MCF 10A (cell line): ENCODE results near the gene CCIN. TPM values are rescaled to one million over a fixed set of nuclear protein-coding genes. Genes with fewer than 3 reads are reported as not detected.

Experiments
- BruUV-seq: library from RNA; stranded (reverse); fragments of 400-500 nt; replicated peaks from 2 replicates; lab custom pipeline; 2021; lab: Mats Ljungman, UMichigan
- CTCF ChIA-PET: fragments of 300-600 bp; sonication (Branson Sonifier 250); formaldehyde crosslinking; extraction: SDS; loops from one replicate; lab custom pipeline; 2021; ENCODE audit warnings: antibody characterized with exemption, inconsistent platforms; lab: Yijun Ruan, JAX
- POLR2A ChIA-PET: fragments of 300-600, 350-650 bp; sonication (Branson Sonifier 250); formaldehyde crosslinking; extraction: SDS; loops from one replicate; lab custom pipeline; 2020; ENCODE audit warnings: antibody characterized with exemption, inconsistent platforms; lab: Yijun Ruan, JAX
- DNase-seq: peaks from one replicate; pipeline ENCODE4 v3.0.0-alpha.2; 2018; ENCODE audit not compliant: unreplicated experiment
- H3K27ac Mint-ChIP-seq: one replicate; pipeline ENCODE4 v1.8.0; 2022; ENCODE audit warnings: mild to moderate bottlenecking, low read depth, mixed read lengths; ENCODE audit not compliant: unreplicated experiment
- H3K27me3 Mint-ChIP-seq: one replicate; pipeline ENCODE4 v1.8.0; 2022; ENCODE audit warnings: mixed read lengths; ENCODE audit not compliant: insufficient read depth, unreplicated experiment
- H3K36me3 Mint-ChIP-seq: one replicate; pipeline ENCODE4 v1.8.0; 2022; ENCODE audit warnings: mild to moderate bottlenecking, moderate library complexity, mixed read lengths; ENCODE audit not compliant: insufficient read depth, unreplicated experiment
- H3K4me1 Mint-ChIP-seq: one replicate; pipeline ENCODE4 v1.8.0; 2022; ENCODE audit warnings: mixed read lengths; ENCODE audit not compliant: insufficient read depth, unreplicated experiment
- H3K4me3 Mint-ChIP-seq: one replicate; pipeline ENCODE4 v1.8.0; 2022; ENCODE audit warnings: mild to moderate bottlenecking, moderate library complexity, mixed read lengths; ENCODE audit not compliant: unreplicated experiment
- H3K9me3 Mint-ChIP-seq: one replicate; pipeline ENCODE4 v1.8.0; 2022; ENCODE audit warnings: mixed read lengths; ENCODE audit not compliant: unreplicated experiment
- intact Hi-C: fragments of 100-400 bp; cut with micrococcal nuclease; formaldehyde crosslinking; loops from 2 replicates; pipeline ENCODE4 v1.14.1; 2022
- total RNA-seq: library from RNA; stranded (reverse); gene quantifications from 2 replicates; pipeline ENCODE4 v1.2.3, GENCODE V29; 2022
- TF ChIP-seq, protein P1 (sequence below): fragments of 200-600 bp; IDR thresholded peaks from one replicate; pipeline ENCODE4 v1.8.0; 2022; ENCODE audit warnings: antibody characterized with exemption, mild to moderate bottlenecking; ENCODE audit not compliant: unreplicated experiment

Gene CCIN
- total RNA-seq, 1 experiment from 2014 or later: not detected

GRCh38 chr9:36123515-36123914 is 45.7 kb upstream of the CCIN start:
- Mint-ChIP-seq H3K27ac (no peak overlapping the region), H3K4me3 (no peak overlapping the region), H3K36me3 (no peaks in the 10 kb centered on the region), H3K27me3 (no peaks in the 10 kb centered on the region), H3K9me3 (no peaks in the 10 kb centered on the region), H3K4me1 (no peaks in the 10 kb centered on the region)
- ChIA-PET POLR2A (no interaction called here), CTCF (no interaction called here)
- intact Hi-C loops: no loop called here
- no peak for DNase-seq
- BruUV-seq: no TSS peak
- TF ChIP-seq, protein P1, sequence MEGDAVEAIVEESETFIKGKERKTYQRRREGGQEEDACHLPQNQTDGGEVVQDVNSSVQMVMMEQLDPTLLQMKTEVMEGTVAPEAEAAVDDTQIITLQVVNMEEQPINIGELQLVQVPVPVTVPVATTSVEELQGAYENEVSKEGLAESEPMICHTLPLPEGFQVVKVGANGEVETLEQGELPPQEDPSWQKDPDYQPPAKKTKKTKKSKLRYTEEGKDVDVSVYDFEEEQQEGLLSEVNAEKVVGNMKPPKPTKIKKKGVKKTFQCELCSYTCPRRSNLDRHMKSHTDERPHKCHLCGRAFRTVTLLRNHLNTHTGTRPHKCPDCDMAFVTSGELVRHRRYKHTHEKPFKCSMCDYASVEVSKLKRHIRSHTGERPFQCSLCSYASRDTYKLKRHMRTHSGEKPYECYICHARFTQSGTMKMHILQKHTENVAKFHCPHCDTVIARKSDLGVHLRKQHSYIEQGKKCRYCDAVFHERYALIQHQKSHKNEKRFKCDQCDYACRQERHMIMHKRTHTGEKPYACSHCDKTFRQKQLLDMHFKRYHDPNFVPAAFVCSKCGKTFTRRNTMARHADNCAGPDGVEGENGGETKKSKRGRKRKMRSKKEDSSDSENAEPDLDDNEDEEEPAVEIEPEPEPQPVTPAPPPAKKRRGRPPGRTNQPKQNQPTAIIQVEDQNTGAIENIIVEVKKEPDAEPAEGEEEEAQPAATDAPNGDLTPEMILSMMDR: no peak

GRCh38 chr9:36125062-36125855 is 43.9 kb upstream of the CCIN start:
- TF ChIP-seq, protein P1: no peak
- Mint-ChIP-seq H3K27ac (no peak overlapping the region), H3K9me3 (no peaks in the 10 kb centered on the region), H3K4me1 (no peaks in the 10 kb centered on the region), H3K27me3 (no peaks in the 10 kb centered on the region), H3K4me3 (no peak overlapping the region), H3K36me3 (no peaks in the 10 kb centered on the region)
- no peak for DNase-seq
- CTCF ChIA-PET: interaction anchor here (0.8 kb wide), 1 partner anchor 24 kb away, joined by 3 read pairs; no protein-coding TSS in a partner anchor
- POLR2A ChIA-PET: no interaction called here
- intact Hi-C loops: no loop called here
- BruUV-seq: no TSS peak

DNA sequence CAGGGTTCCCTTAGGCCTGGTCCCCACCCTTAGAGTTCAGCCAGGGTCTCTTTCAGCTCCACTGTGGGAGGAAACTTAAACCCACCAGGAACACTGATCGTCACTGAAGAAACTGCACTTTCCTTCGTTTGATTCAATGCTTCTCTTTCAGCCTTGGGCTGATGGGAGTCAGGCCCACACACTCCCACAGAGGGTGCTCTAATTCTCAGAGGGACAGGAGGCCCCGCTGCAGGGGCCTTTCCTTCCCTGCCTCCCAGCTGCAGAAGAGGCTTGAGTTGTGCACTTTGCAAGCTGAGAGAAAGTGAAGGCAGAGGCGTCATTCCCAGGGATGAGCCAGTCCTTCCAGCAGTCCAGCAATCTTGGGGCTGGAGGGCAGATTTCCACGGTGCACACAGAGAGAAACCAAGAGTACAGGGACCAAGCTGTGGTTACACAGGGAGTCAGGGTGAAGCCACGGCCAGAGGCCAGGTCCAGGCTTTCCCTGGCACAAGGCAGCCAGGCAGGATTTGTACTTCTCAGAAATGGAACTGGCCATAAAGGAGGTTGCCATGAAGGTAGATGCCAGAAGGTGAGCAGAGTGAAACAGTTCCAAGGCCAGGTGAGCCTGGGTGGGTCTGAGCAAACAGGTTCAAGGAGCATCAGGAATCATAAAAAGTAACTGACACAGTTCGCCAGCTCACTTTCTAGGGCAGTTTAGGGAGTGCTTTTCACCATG is 43.0 kb upstream of the CCIN start:
- Mint-ChIP-seq H3K4me1 (no peaks in the 10 kb centered on the region), H3K27ac (no peak overlapping the region), H3K4me3 (no peak overlapping the region), H3K9me3 (no peaks in the 10 kb centered on the region), H3K27me3 (no peaks in the 10 kb centered on the region), H3K36me3 (no peaks in the 10 kb centered on the region)
- POLR2A ChIA-PET: interaction anchor here (0.6 to 0.7 kb wide), 2 partner anchors 75 to 86 kb away, joined by 3 read pairs; no protein-coding TSS in a partner anchor
- intact Hi-C loops: no loop called here
- TF ChIP-seq, protein P1: no peak
- CTCF ChIA-PET: interaction anchor here (0.5 kb wide), 1 partner anchor 25 kb away, joined by 3 read pairs; no protein-coding TSS in a partner anchor
- BruUV-seq: no TSS peak
- DNase-seq: no peak

DNA sequence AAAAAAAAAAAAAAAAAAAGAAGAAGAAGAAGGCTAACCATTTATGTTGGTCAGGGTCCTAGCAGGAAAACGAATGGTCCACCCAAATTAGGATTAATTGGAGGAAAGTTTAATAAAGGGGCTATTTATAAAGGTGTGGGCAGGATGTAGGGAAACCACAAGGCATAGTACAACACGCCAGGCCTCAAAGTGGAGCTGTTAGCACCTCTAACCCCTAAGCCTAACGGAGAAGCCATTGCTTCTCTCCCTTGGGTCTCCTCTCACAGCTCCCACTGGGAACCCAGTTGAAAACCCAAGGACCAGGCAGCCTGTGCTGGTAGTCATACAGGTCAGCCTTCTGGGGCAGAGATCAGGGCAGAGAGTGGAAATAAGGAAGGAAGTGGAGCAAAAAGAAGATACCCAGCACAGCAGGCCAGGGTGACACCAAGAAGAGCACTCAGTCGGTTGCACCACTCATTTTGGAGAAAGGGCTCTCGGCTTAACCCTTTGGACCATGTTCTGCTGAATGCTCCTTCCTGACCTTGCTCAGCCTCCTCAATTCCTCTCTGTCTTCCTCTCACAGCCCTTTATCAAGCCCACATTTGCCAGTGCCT is 41.4 kb upstream of the CCIN start:
- Mint-ChIP-seq H3K4me3 (no peak overlapping the region), H3K9me3 (no peaks in the 10 kb centered on the region), H3K27me3 (no peaks in the 10 kb centered on the region), H3K4me1 (no peaks in the 10 kb centered on the region), H3K27ac (no peak overlapping the region), H3K36me3 (no peaks in the 10 kb centered on the region)
- no TSS peak for BruUV-seq
- ChIA-PET POLR2A (no interaction called here), CTCF (interaction anchor here (0.5 to 0.7 kb wide), 2 partner anchors 27 to 41 kb away, joined by 3 read pairs; no protein-coding TSS in a partner anchor)
- TF ChIP-seq, protein P1: no peak
- intact Hi-C loops: no loop called here
- no peak for DNase-seq
